SK-N-MC (cell line): Measurements from ENCODE around the gene GNAI2.
A peak's percentile ranks its signal among the peaks of the same experiment; 100 is the strongest.
"Not testable (repeated sequence)": the region's sequence is repeated elsewhere in the genome, so short reads cannot be mapped to it uniquely, and the experiment has no call there.

Experiments
- DNase-seq: peaks from one replicate; pipeline ENCODE4 v3.0.0-alpha.2; 2011; ENCODE audit warnings: low read depth, low spot score
- H3K27ac ChIP-seq: fragments of 200-600 bp; sonication (generic); 2 replicates; pipeline ENCODE4 v1.5.1; 2016; ENCODE audit warnings: mixed run types
- H3K36me3 ChIP-seq: fragments of 200-600 bp; sonication (generic); 2 replicates; pipeline ENCODE4 v1.6.1; 2017; ENCODE audit warnings: antibody characterized with exemption, low read length, mixed read lengths; ENCODE audit not compliant: insufficient read depth
- H3K4me3 ChIP-seq: fragments of 200-600 bp; sonication (generic); 2 replicates; pipeline ENCODE4 v1.5.1; 2016
- H3K9ac ChIP-seq: fragments of 200-600 bp; sonication (generic); 2 replicates; pipeline ENCODE4 v1.8.0; 2017; ENCODE audit warnings: mixed run types, mixed read lengths; ENCODE audit not compliant: insufficient read length
- H3K9me3 ChIP-seq: fragments of 200-600 bp; sonication (generic); 2 replicates; pipeline ENCODE4 v1.6.1; 2017; ENCODE audit warnings: low read depth, mild to moderate bottlenecking, antibody characterized with exemption, low read length, moderate library complexity, mixed read lengths
- EZH2 ChIP-seq: fragments of 200-600 bp; sonication (generic); IDR thresholded peaks from one replicate; pipeline ENCODE4 v1.6.1; 2017; ENCODE audit warnings: antibody characterized with exemption
- FOXP2 ChIP-seq: optimal IDR thresholded peaks from 2 replicates; pipeline ENCODE3; 2011; ENCODE audit warnings: mild to moderate bottlenecking, moderate library complexity; ENCODE audit not compliant: insufficient read depth; ENCODE audit errors: extremely low read length, control extremely low read depth
- POLR2AphosphoS5 ChIP-seq: IDR thresholded peaks from 2 replicates; pipeline ENCODE4 v1.6.1; 2012; ENCODE audit warnings: mild to moderate bottlenecking, low read depth, low read length, borderline replicate concordance

GNAI2 gene

DNA sequence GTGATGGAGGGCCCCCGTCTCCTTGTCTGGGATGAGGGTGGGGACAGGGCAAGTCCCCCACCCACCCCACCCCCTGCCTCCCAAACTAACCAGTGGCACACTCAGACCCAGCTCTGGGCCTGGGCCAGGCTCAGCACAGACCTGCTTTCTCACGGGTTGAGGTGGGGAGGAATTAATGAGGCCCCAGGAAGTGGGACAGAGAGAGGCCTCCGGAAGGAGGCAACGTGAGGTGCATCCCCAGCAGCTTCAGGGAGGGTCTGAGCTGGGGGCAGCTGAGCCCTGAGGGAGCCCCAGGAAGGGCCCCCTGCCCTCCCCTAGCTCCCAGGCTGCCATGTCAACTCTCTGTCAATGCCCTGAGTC lies 15.0 kb upstream of the GNAI2 start:
- TF ChIP-seq EZH2 (no peak), FOXP2 (no peak), POLR2AphosphoS5 (no peak)
- Histone ChIP-seq H3K36me3 (no peaks in the 10 kb centered on the region), H3K9ac (no peak overlapping the region), H3K4me3 (no peak overlapping the region), H3K27ac (no peak overlapping the region), H3K9me3 (no peaks in the 10 kb centered on the region)
- DNase-seq, result no peak

DNA sequence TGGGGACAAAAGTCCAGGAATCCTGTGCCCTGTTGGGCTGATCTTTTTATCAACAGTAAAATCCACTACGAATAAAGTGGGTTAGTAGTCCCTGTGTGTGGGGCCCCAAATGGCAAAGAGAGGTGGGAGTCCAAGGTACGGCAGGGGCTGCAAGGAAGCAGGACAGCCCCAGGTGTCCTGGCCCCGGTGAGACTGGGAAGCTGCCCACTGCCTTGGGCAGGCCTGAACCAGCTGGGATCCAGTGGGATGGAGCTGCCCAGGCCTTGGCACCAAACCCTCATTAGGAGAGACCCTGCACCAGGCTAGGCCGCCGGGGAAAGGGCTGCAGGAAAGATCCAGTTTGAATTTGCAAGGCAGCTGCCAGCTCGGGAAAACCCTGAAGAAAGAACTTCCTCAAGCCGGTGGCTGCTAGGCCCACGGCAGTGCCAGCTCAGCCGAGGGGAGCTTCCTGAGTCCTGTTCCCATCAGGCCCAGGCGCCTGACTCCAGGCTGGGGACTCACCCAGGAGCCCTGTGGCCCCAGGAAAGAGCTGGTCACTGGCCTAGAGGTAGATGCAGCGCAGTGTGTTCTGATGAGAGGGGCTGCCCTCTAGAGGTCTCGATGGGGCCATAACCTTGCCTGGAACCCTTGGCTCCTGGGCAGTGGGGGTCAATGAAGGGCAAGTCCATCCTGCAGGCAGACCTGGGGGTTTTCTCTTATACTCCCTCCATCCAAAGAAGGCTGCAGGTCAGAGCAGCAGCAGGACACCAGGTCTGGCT lies 14.4 kb upstream of the GNAI2 start:
- no peak overlapping the region for H3K9ac ChIP-seq
- no peak overlapping the region for H3K4me3 ChIP-seq
- no peak for TF ChIP-seq FOXP2
- TF ChIP-seq POLR2AphosphoS5, result no peak
- DNase-seq, result no peak
- H3K36me3 ChIP-seq, result no peaks in the 10 kb centered on the region
- no peak overlapping the region for H3K27ac ChIP-seq
- H3K9me3 ChIP-seq, result no peaks in the 10 kb centered on the region

DNA sequence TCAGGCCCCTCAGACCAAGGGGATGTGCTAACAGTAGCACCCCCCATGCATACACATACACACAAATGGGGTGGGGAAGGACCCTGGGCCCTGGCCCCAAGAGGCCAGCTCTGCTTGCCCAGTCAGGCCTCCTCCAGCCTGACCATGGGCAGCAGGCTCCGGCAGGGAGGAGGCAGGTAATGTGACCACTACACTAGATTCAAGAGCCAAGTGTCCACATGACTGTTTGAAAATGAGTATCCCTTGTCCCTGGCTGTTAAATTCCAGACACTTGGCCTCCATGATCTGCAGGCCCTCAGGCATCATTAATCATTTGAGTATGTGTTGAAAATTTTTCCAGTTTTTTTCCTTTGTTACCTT lies 13.9 kb upstream of the GNAI2 start:
- no peak overlapping the region for H3K4me3 ChIP-seq

GRCh38 chr3:50224639-50225038 lies 11.4 kb upstream of the GNAI2 start:
- Histone ChIP-seq H3K36me3 (no peaks in the 10 kb centered on the region), H3K9me3 (no peaks in the 10 kb centered on the region), H3K9ac (no peak overlapping the region), H3K27ac (no peak overlapping the region), H3K4me3 (no peak overlapping the region)
- TF ChIP-seq POLR2AphosphoS5 (no peak), FOXP2 (no peak), EZH2 (no peak)
- DNase-seq, result no peak

More for the DNA sequence above, 13.9 kb upstream of the GNAI2 start:
- Histone ChIP-seq H3K36me3 (no peaks in the 10 kb centered on the region), H3K9me3 (no peaks in the 10 kb centered on the region), H3K9ac (no peak overlapping the region), H3K27ac (no peak overlapping the region)
- no peak for DNase-seq
- TF ChIP-seq FOXP2 (no peak), EZH2 (no peak), POLR2AphosphoS5 (no peak)

DNA sequence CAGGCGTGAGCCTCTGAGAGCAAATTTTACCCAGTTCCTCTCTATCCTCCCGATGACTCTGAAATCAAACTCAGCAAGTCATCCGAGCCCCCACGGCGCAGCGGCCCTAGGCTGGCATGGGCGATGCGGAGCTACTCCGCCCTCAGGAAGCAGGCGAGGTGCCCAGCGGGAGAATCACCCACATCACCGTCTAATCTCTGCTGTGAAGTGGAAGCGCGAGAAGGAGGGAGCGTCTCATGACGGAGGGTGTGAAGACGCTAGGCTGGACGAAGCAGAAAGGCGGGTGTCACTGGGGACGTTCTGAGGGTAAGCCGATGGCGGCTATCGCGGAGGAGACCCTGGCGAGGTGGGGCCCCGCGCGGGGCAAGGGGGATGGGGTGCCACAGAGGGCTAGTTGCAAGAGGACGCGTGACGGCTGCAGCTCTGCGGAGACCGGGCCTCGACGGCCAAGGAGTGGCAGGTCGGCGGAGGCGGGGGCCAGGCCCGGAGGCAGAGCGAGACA lies 9.1 kb upstream of the GNAI2 start:
- DNase-seq, result no peak
- Histone ChIP-seq H3K36me3 (no peaks in the 10 kb centered on the region), H3K9me3 (no peaks in the 10 kb centered on the region), H3K27ac (peak overlapping the region; percentile 31; the same call in 1 of the 2 replicates), H3K4me3 (peak overlapping the region; percentile 83), H3K9ac (peak overlapping the region; percentile 57)
- TF ChIP-seq POLR2AphosphoS5, result no peak
- no peak for TF ChIP-seq EZH2
- TF ChIP-seq FOXP2, result no peak

DNA sequence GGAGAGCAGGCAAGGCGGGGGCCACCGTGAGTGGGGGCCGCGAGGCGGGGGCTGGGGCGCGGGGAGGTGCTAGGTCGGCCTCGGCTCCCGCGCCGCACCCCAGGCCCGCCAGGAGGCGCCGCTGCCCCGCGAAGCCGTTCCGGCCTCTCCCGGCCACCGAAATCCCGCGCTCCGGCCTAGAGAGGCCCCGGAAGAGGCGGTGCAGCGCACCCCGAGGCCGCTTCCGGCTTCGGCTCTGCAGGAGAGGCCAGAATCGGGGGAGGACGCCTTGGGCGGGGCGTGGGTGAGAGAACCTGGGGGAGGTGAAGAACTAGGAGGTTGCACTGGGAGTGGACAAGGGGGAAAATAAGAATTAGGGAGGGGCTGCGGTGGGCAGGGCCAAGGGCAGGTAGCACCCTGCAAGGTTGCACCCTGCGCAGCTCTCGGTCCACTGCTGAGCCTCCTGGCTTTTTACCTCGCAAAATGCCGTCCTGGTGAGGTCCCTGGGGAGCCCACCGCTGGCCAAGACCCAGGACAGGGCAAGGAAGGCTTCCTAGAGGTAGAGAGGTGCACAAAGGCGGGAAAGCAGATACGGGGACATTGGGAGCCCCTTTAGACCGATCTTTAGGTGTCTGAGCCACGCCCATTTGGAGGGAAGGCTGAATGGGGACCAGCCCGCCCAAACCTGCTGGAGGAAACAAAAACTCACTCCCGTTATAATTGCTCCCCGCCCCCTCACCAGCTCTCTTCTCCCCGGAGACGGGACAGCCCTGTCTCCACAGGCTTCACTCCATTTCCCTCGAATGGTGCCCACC lies 8.4 kb upstream of the GNAI2 start:
- DNase-seq, result no peak

GRCh38 chr3:50228184-50228763 lies 7.7 kb upstream of the GNAI2 start:
- not testable (repeated sequence) for H3K9ac ChIP-seq, DNase-seq, H3K9me3 ChIP-seq, H3K36me3 ChIP-seq
- peak overlapping the region; percentile 76; the same call in 1 of the 2 replicates for H3K27ac ChIP-seq
- H3K4me3 ChIP-seq, result peak overlapping the region; percentile 83

More for the DNA sequence above, 8.4 kb upstream of the GNAI2 start:
- H3K9ac ChIP-seq, result peak overlapping the region; percentile 73
- no peaks in the 10 kb centered on the region for H3K9me3 ChIP-seq
- peak overlapping the region; percentile 76 for H3K27ac ChIP-seq
- peak overlapping the region; percentile 83 for H3K4me3 ChIP-seq
- no peaks in the 10 kb centered on the region for H3K36me3 ChIP-seq
- TF ChIP-seq POLR2AphosphoS5 (peak; percentile 71), EZH2 (no peak), FOXP2 (peak; percentile 45)

GRCh38 chr3:50229490-50229889 lies 6.5 kb upstream of the GNAI2 start:
- Histone ChIP-seq H3K27ac (0 out of 2 replicates have a peak overlapping the region, but pooled peaks have one; percentile 19), H3K36me3 (no peaks in the 10 kb centered on the region), H3K9me3 (no peaks in the 10 kb centered on the region), H3K9ac (no peak overlapping the region), H3K4me3 (no peak overlapping the region)
- no peak for TF ChIP-seq EZH2
- TF ChIP-seq POLR2AphosphoS5, result no peak
- no peak for TF ChIP-seq FOXP2
- no peak for DNase-seq

GRCh38 chr3:50230104-50230793 lies 5.8 kb upstream of the GNAI2 start:
- Histone ChIP-seq H3K9me3 (no peaks in the 10 kb centered on the region), H3K4me3 (no peak overlapping the region), H3K36me3 (no peaks in the 10 kb centered on the region), H3K27ac (no peak overlapping the region), H3K9ac (no peak overlapping the region)
- TF ChIP-seq FOXP2 (no peak), EZH2 (no peak), POLR2AphosphoS5 (no peak)
- DNase-seq, result no peak
